ENCODE results near the gene AMY1A. TPM values are rescaled to one million over a fixed set of nuclear protein-coding genes. Genes with fewer than 3 reads are reported as not detected.

Gene AMY1A
- total RNA-seq: not detected in 2 replicates

DNA sequence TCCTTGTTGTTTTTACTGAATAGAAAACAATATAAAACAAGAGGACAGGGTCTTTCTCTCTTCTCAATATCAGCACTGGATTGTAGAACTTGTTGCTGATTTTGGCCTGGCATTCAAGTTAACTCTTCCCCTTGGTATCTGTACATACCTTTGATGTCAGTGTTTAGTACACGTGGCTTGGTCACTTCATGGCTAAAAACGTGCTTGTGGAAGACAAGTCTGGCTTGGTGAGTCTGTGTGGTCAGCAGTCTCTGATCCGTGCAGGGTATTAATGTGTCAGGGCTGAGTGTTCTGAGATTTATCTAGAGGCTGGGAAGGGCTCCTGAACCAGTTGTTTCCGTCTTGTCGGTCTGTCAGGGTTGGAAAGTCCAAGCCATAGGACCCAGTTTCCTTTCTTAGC is at the start of gene AMY1A:
Gene AMY1A (plus strand): TSS at position 301 of the 400 bp plus-strand sequence. CDS start 571 bp downstream, outside the sequence.

DNA sequence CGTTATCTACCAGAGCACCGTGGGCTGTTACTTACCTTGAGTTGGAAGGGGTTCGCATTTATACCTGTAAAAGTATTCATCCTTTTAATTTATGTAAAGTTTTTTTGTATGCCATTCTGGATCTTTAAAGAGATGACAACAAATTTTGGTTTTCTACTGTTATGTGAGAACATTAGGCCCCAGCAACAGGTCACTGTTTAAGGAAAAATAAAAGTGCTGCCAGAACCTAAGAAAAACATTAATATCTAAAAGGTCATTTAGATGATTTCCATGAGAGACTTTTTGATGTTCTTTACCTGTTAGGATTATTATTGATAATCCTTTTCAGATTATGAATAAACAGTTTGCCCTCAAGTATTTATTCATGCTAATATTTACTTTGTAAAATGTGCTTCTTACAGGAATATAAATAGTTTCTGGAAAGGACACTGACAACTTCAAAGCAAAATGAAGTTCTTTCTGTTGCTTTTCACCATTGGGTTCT is 38.5 kb upstream of the AMY1A start, which contains the start of gene AMY2A:
Gene AMY2A (plus strand): TSS at position 434 of the 484 bp plus-strand sequence. CDS start 14 bp downstream, at position 448.

DNA sequence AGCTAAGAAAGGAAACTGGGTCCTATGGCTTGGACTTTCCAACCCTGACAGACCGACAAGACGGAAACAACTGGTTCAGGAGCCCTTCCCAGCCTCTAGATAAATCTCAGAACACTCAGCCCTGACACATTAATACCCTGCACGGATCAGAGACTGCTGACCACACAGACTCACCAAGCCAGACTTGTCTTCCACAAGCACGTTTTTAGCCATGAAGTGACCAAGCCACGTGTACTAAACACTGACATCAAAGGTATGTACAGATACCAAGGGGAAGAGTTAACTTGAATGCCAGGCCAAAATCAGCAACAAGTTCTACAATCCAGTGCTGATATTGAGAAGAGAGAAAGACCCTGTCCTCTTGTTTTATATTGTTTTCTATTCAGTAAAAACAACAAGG is 40.5 kb downstream of the AMY1A start, which contains the start of gene AMY1B:
Gene AMY1B (minus strand): TSS at position 101 of the 400 bp plus-strand sequence. CDS start 571 bp downstream, outside the sequence.

Other genes starting within 250 kb of the AMY1A start
- 1.8 and 15.7 TPM in 2 replicates for gene RNPC3, start 130.1 kb upstream of the AMY1A start, total RNA-seq
- gene AMY2B, start 84.2 kb upstream of the AMY1A start, total RNA-seq: 0.65 and 3.6 TPM in 2 replicates
- not detected in 2 replicates for gene AMY2A, start 38.3 kb upstream of the AMY1A start, total RNA-seq
- not detected in 2 replicates for gene AMY1B, start 40.5 kb downstream of the AMY1A start, total RNA-seq
- gene AMY1C, start 94.1 kb downstream of the AMY1A start, total RNA-seq: not detected in 2 replicates

Data from epithelial cell of alveolus of lung (primary cell).